SK-MEL-5 (cell line): ENCODE data around the gene PTMS. TPM values are rescaled to one million over a fixed set of nuclear protein-coding genes. Genes with fewer than 3 reads are reported as not detected.

Source experiments
- DNase-seq: peaks from one replicate; pipeline ENCODE4 v3.0.0-alpha.2; 2016; ENCODE audit warnings: low read depth, low spot score
- in situ Hi-C: cut with HindIII; loops from 2 replicates; pipeline ENCODE4 v1.10.0; 2016; ENCODE audit warnings: low sequenced_read_pairs, high pct_unique_total_duplicates, low pct_unique_long_range_greater_than_20kb
- total RNA-seq: library from RNA; depleted of rRNA; stranded (reverse); fragments of >200 nt; shearing (Covaris generic); gene quantifications from 2 replicates; pipeline ENCODE4 v1.2.3, GENCODE V29; 2014

PTMS gene
- total RNA-seq, 1 experiment from 2014 or later = 88.9 TPM

DNA sequence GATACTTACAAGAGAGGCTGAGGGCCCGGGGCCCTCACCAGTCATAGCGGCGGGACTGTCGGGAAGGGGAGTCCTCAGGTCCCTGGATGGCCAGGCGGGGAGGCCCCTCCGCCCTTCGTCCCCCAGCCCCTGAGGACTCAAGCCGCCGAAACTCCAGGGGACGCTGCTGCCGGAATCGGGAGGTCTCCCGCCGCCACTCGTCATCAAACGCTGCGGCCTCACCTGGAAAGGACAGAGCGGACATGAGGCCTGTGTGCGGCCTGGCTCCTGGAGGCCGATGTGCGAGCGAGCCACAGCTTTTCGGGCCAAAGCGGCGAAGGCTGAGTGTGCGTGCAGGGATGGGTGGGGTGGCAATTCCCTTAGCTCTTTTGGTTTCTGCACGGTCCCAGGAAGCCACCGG lies 17.4 kb upstream of the PTMS start:
- in situ Hi-C loops = no loop called here
- no peak for DNase-seq

- no peak for DNase-seq
- in situ Hi-C loops = no loop called here
Observed at GRCh38 chr12:6750506-6750905, 15.7 kb upstream of the PTMS start.

DNA sequence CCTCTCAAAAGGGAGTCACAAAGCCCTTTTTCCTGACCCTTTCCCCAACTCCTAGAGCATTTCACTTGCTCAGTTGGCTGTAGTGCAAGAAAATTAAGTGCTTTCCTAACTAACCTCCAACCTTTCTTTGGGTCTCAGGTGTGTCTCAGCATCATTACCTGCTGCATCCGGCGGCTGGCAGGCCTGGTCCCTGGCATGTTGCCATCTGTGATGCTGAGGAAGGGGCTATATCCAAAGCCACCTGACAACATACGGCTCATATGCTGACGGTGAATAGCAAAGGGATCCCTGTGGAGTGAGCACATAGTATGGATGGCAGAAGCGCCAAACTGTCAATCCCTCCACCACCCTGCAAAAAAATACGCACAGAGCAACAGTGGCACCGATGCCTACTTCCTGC lies 14.4 kb upstream of the PTMS start:
- DNase-seq = no peak
- in situ Hi-C loops = no loop called here

- peak; percentile 66 for DNase-seq
- in situ Hi-C loops = no loop called here
Observed at GRCh38 chr12:6752167-6752920, 13.8 kb upstream of the PTMS start.

DNA sequence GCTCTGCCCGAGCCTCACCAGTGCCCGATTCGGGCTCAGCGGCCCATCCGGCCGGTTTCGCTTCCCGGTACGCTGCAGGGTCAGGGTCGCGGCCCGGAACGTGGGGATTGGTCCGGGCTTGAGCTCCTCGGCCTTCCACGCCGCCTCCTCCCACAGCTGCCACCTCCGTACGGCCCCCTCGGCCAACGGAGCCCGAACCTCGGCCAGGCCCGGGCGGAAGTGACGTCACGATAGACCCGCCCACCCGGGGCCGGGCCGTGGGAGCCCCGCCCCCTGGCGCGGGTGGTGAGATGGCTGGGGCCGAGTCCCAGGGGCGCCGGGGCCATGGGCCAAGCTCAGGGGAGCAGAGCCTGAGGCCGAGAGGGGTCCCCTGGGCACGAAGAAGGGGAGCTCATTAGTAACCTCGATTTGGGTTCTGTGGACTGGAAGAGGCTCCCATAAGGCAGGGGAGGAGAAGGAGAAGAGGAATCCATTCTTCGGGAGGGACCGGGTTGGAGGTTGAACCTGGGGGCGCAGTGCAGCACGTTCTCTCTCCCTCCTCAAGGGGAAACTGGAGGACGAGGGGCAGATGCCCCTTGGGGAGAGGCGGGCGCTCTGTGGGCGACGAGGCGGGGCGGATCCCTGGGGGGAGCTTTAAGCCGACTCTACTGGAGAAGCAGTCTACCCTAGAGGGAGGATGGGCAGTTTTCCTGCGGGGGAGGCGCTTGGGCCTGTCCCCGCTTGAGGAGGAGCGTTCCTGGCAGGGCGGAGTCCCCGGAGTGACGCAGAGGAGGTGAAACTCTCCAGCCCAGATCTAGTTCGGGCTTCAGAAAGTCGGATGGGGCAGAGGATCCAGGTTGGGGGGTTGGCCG lies 13.0 kb upstream of the PTMS start, which contains the start of gene MLF2:
MLF2 (minus strand) TSS at position 221 of the 851 bp plus-strand sequence. CDS start 807 bp downstream, outside the sequence.
- peak; percentile 99 for DNase-seq
- in situ Hi-C loops = no loop called here

- in situ Hi-C loops = no loop called here
Observed at GRCh38 chr12:6753772-6754356, 12.3 kb upstream of the PTMS start.

DNA sequence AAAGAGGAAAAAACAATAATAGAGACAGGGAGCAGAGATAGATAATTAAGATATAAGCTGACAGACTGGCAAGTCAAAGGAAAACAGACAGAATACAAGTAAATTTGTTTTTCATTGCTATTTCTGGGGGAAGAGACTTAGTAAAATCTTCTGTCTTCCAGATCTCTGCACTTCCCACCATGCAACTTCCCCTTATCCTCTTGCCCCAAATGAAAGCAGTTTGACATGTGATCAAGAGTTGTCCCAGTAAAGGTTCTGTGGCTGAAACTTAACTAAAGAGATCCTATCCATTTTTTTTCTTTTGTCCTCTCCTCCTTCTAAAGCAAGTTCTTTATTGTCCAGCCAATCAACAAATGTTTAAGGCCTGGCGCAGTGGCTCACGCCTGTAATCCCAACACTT lies 11.8 kb upstream of the PTMS start:
- DNase-seq = no peak
- in situ Hi-C loops = no loop called here

More at GRCh38 chr12:6753772-6754356, 12.3 kb upstream of the PTMS start:
- no peak for DNase-seq

DNA sequence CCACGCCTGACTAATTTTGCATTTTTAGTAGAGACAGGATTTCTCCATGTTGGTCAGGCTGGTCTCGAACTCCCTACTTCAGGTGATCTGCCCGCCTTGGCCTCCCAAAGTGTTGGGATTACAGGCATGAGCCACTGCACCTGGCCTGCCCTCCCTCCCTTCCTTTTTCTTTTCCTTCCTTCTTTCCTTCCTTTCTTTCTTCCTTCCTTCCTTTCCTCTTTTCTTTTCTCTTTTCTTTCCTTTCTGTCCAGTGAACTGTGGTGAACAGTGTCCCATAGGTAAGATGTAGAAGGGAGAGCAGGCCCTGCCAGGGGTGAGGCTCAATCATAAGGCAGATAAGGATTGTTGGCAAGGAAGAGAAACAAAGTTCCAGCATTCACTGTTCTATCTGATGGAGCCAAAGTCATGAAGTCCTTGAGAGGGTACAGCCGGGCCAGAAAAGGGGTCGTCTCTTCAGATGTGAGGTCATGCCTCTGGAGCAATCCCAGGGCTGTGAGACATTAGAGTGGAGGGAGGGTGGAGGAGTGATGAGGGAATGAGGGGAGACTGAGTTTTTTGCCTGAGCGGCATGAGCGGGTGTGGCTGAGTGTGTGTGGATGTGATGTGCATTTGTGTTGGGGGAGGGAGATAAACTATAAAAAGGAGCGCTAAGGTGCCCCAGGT lies 9.0 kb upstream of the PTMS start:
- no peak for DNase-seq
- in situ Hi-C loops = no loop called here

- no peak for DNase-seq
- in situ Hi-C loops = no loop called here
Observed at GRCh38 chr12:6758506-6759095, 7.6 kb upstream of the PTMS start.

DNA sequence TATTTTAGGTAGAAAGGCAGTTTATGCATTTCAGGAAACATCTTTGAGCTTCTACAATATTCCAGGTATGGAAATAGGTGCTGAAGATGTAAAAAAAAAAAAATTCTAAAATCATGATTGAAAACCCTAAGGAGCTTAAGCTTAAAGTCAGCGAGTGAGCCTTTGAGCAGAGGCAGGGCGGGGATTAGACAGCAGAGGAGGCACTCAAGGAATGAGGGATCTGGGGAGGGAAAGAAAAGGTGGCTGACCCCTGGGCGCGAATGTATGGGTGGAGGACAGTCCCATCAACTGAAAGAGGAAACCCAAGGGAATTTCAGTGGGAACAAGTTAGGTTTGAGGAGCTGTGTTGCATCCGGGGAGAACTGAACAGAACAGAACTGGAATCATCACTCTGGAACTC lies 6.4 kb upstream of the PTMS start:
- DNase-seq = no peak
- in situ Hi-C loops = no loop called here

GRCh38 chr12:6763380-6763779 lies 2.8 kb upstream of the PTMS start:
- DNase-seq = no peak
- in situ Hi-C loops = no loop called here

- DNase-seq = peak; percentile 98
- in situ Hi-C loops = no loop called here
Observed at GRCh38 chr12:6764011-6764828, 1.9 kb upstream of the PTMS start.

DNA sequence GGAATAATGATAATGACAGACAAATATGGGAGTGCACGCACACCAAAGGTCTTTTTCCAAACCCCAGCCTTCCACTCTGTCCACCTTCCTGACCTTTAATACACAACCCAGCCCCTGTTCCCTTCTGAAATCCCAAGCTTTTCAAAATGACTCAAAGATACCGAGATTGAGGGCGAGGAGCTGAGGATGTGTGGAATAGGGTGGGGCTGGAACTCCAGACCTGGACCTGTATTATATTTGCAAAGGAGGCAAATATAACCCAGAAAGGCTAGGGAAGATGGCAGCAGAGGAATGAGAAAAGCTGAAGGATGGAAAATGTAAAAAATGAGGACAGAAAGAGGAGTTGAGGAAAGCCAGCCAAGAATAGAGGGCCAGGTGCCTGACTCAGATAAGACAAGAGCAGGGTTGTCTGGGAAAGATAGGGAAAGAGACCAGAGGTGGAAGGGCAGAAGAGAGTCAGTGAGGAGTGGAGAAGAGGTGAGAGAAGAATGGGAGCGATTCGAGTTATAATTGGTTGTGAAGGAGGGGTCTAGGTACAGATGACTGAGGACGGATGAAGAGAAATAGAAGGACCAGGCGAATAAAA lies 1.0 kb upstream of the PTMS start:
- DNase-seq = no peak
- in situ Hi-C loops = no loop called here

- in situ Hi-C loops = no loop called here
Observed at GRCh38 chr12:6766651-6767349, 637 bp downstream of the PTMS start.

GRCh38 chr12:6767353-6768319 lies 1.5 kb downstream of the PTMS start:
- in situ Hi-C loops = no loop called here
- no peak for DNase-seq

More at GRCh38 chr12:6766651-6767349, 637 bp downstream of the PTMS start:
- DNase-seq = peak; percentile 65
